Mesothelial cell of epicardium (in vitro differentiated cells): ENCODE data around the gene PTPDC1. TPM values are rescaled to one million over a fixed set of nuclear protein-coding genes. Genes with fewer than 3 reads are reported as not detected.

ENCODE experiments used
- DNase-seq, 2 experiments: peaks; one replicate each; pipeline ENCODE4 v3.0.0; 2021; ENCODE audit warnings: low spot score in 2 of 2; ENCODE audit not compliant: unreplicated experiment in 2 of 2
- H3K27ac Mint-ChIP-seq: 2 replicates; pipeline ENCODE4 v1.8.0; 2021; ENCODE audit warnings: mixed read lengths
- H3K27me3 Mint-ChIP-seq: 2 replicates; pipeline ENCODE4 v1.8.0; 2021; ENCODE audit warnings: low read depth, mixed read lengths
- H3K36me3 Mint-ChIP-seq: 2 replicates; pipeline ENCODE4 v1.8.0; 2021; ENCODE audit warnings: mixed read lengths
- H3K4me1 Mint-ChIP-seq: 2 replicates; pipeline ENCODE4 v1.8.0; 2021; ENCODE audit warnings: mixed read lengths
- H3K4me3 Mint-ChIP-seq: 2 replicates; pipeline ENCODE4 v1.8.0; 2021; ENCODE audit warnings: mild to moderate bottlenecking, moderate library complexity, mixed read lengths
- H3K9me3 Mint-ChIP-seq: 2 replicates; pipeline ENCODE4 v1.8.0; 2021; ENCODE audit warnings: mixed read lengths
- CTCF ChIP-seq: fragments of 200-600 bp; sonication (generic); IDR thresholded peaks from one replicate; pipeline ENCODE4 v1.5.0; 2021; ENCODE audit warnings: antibody characterized with exemption; ENCODE audit not compliant: unreplicated experiment
- total RNA-seq: library from RNA; stranded (reverse); gene quantifications from 3 replicates; pipeline ENCODE4 v1.2.1, GENCODE V29; 2021

The PTPDC1 gene
- total RNA-seq, 1 donor from 2014 or later: 13.7 TPM

- Mint-ChIP-seq H3K27ac (no peak overlapping the region), H3K27me3 (no peaks in the 10 kb centered on the region), H3K36me3 (peaks cover 10% of the 10 kb centered on the region), H3K4me1 (peaks cover 5% of the 10 kb centered on the region), H3K4me3 (no peak overlapping the region), H3K9me3 (no peaks in the 10 kb centered on the region)
- no peak for DNase-seq
- no peak for TF ChIP-seq CTCF
Measured at GRCh38 chr9:94096819-94097577, 12.7 kb downstream of the PTPDC1 start.

- Mint-ChIP-seq H3K4me3 (no peak overlapping the region), H3K27ac (no peak overlapping the region), H3K9me3 (no peaks in the 10 kb centered on the region), H3K27me3 (no peaks in the 10 kb centered on the region), H3K4me1 (peaks cover 5% of the 10 kb centered on the region), H3K36me3 (peaks cover 10% of the 10 kb centered on the region)
- no peak for DNase-seq
- TF ChIP-seq CTCF: no peak
Measured at GRCh38 chr9:94097788-94098414, 13.6 kb downstream of the PTPDC1 start.

- no peak for TF ChIP-seq CTCF
Measured at GRCh38 chr9:94100152-94100879, 16.1 kb downstream of the PTPDC1 start.

GRCh38 chr9:94101162-94101853 is 17.0 kb downstream of the PTPDC1 start:
- H3K27ac Mint-ChIP-seq: no peak overlapping the region
- H3K9me3 Mint-ChIP-seq: no peaks in the 10 kb centered on the region
- H3K27me3 Mint-ChIP-seq: no peaks in the 10 kb centered on the region
- no peak overlapping the region for H3K4me3 Mint-ChIP-seq
- DNase-seq: no peak
- no peak for TF ChIP-seq CTCF
- H3K4me1 Mint-ChIP-seq: peaks cover 5% of the 10 kb centered on the region
- peaks cover 7% of the 10 kb centered on the region for H3K36me3 Mint-ChIP-seq

More at GRCh38 chr9:94100152-94100879, 16.1 kb downstream of the PTPDC1 start:
- no peak overlapping the region for H3K27ac Mint-ChIP-seq
- H3K4me1 Mint-ChIP-seq: peaks cover 5% of the 10 kb centered on the region
- no peaks in the 10 kb centered on the region for H3K9me3 Mint-ChIP-seq
- no peak overlapping the region for H3K4me3 Mint-ChIP-seq
- H3K27me3 Mint-ChIP-seq: no peaks in the 10 kb centered on the region
- H3K36me3 Mint-ChIP-seq: peaks cover 5% of the 10 kb centered on the region
- DNase-seq: no peak

- Mint-ChIP-seq H3K9me3 (no peaks in the 10 kb centered on the region), H3K27ac (no peak overlapping the region)
Measured at GRCh38 chr9:94108584-94108983, 24.3 kb downstream of the PTPDC1 start.

More at GRCh38 chr9:94108584-94108983, 24.3 kb downstream of the PTPDC1 start:
- H3K27me3 Mint-ChIP-seq: no peaks in the 10 kb centered on the region
- H3K36me3 Mint-ChIP-seq: peaks cover 8% of the 10 kb centered on the region
- no peak overlapping the region for H3K4me3 Mint-ChIP-seq
- TF ChIP-seq CTCF: no peak
- H3K4me1 Mint-ChIP-seq: peaks cover 21% of the 10 kb centered on the region
- DNase-seq: no peak
